Skeletal muscle cell (primary cell): ENCODE measurements around the gene TRNP1.

Experiments
- DNase-seq: peaks from one replicate; pipeline ENCODE4 v3.0.0-alpha.2; 2010; ENCODE audit warnings: low read depth
- H3K4me3 ChIP-seq: 2 replicates; pipeline ENCODE4 v1.5.1; 2011; ENCODE audit warnings: low read depth, mild to moderate bottlenecking, control low read depth, low read length, moderate library complexity

The TRNP1 gene

GRCh38 chr1:27049607-27050006 is 56.1 kb downstream of the TRNP1 start:
- no peak for DNase-seq
- no peak overlapping the region for H3K4me3 ChIP-seq
